HG03159 (cell line): Measurements from ENCODE around the gene CIAO2A.
A peak's percentile ranks its signal among the peaks of the same experiment; 100 is the strongest.
"Not testable (repeated sequence)": the region's sequence is repeated elsewhere in the genome, so short reads cannot be mapped to it uniquely, and the experiment has no call there.

Experiments
- ATAC-seq: cut with Tn5 transposase; IDR thresholded peaks from one replicate; pipeline ENCODE4 v1.9.1; 2021; ENCODE audit warnings: mild to moderate bottlenecking, moderate library complexity; ENCODE audit not compliant: unreplicated experiment

Gene CIAO2A, protein sequence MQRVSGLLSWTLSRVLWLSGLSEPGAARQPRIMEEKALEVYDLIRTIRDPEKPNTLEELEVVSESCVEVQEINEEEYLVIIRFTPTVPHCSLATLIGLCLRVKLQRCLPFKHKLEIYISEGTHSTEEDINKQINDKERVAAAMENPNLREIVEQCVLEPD

DNA sequence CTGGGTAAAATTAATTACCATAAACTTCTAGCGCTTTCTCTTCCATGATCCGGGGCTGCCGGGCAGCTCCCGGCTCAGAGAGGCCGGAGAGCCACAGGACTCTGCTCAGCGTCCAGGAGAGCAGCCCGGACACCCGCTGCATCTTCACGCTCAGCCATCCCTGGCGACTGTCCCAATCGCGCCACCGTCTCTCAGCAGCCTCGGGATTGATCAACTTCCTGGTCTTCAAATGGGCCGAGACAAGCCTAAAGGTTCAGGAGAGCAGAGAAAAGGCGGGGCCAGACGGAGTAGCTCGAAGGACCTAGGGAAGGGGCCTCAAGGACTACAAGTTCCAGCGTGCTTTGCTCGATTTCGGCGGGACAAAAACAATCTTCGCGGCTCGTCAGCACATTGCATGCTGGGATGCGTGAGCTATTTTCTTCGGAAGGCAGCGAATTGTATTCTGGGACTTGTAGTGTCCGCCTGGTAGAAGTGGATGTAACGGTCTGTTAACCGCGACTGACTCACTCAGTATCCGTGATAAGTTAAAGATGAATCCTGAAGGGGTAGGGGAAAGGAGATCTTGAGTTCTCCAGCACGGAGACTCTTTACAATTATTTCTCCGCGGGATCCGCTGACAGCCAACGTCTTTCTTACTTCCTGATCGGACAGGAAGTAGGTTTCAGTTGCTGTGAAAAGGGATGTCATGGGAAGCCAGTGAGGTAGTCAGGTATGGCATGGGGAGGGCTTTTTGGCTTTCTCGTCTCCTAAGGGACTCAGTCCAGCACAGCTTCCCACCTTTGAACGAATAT, at the start of gene CIAO2A:
Gene CIAO2A, minus strand, starts transcription at position 212 of the 791 bp plus-strand sequence. Its CDS starts 70 bp downstream, at position 142.
- peak; percentile 61 for ATAC-seq

DNA sequence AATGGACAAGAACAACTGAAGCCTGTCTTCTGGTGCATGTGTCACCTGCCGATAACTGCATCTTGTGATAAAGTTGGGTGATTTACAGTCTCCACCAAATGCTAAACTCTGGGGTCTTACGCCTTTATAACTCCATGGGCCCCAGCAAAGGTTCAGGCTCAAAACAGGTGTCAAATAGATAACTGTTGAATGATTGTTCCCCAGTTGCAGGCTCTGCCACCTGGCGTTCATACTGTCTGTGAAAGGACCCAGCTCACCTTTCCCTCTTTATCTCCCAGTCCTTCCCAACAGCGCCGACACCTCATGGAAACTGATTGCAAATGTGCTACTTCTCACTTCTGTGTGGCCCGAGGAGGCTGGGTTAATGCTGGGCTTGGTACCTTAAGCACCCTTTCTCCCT, 49.6 kb upstream of the CIAO2A start:
- no peak for ATAC-seq

DNA sequence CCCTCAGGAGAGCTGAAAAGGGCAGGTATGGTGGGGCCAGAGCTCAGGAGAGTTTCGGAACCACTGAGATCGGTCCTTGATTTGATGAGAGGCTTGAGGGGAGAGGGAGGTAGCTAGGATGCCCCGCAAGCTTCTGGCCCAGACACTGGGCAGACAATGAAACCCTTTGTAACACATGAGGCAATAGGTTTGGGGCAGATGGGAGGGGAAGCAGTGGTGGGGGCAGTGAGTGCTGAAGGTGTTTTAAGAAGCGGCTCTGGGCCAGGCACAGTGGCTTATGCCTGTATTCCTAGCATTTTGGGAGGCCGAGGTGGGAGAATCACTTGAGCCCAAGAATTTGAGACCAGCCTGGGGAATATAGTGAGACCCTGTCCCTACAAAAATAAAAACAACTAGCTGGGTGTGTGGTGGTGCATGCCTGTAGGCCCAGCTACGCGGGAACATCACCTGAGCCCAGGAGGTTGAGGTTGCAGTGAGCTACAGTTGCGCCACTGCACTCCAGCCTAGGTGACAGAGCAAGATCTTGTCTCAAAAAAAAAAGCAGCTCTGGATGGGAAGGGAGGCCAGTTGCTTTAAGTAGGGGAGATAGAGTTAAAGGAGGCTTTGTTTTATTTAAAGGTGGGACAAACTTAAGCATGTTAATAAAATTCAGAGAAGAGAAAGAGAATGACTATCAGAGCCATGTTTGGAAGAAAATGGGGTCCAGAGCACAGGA, 48.3 kb upstream of the CIAO2A start:
- ATAC-seq = no peak

DNA sequence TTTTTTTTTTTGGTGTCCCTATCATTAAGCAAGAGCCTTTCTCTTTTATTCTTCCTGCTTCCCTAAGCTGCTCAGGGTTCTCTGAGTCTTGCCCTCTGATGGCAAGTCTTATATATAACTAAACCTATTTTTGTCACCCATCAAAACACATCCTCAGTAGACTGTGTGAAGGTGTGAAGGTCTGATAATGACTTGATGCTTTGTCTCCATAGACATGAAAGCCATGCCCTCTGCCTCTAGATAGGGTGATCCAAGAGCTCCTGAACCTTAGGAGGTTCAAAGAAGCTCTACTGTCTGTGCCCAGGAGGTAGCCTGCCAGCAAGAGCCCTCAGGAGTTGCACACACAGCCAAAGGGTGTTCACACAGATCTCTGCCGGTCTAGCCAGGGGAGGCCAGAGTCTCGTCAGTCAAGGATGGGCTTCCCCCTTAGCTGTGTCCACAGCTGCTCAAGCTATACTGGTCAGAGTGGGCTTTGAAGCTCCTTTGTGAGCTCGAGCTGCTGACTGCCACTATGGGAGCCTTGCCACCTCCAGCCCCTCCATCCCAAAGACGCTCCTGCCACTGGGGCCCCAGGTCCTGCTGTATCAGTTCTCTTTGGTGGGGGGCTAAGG, 44.8 kb upstream of the CIAO2A start:
- ATAC-seq = no peak

DNA sequence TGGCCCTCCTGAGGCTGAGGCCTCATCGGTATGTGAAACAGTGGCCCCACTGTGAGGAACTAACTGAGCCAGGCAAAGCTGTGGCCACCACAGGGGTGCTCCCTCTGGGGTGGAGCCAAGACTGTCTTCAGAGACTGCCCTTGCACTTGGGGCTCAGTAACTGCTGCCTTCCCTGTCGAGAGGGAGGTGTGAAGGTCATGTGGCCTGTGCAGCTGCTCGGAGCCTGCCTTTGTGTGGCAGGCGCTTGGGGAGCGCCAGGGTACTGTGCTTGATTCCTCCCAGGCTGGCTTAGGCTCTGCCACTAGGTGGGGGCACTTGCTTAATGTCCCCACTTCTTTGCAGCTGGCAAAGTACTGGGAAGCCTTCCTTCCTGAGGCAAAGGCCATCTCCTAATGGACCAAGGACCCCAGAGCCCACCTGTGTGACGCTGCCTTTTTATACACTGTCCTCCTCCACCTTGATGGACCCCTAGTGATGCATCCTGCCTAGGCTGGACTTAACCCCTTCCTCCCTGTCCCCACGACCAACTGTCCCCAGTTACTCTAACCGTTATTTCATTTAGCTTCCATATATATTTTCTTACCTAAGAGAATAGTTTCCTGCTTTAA, 43.7 kb upstream of the CIAO2A start:
- no peak for ATAC-seq

DNA sequence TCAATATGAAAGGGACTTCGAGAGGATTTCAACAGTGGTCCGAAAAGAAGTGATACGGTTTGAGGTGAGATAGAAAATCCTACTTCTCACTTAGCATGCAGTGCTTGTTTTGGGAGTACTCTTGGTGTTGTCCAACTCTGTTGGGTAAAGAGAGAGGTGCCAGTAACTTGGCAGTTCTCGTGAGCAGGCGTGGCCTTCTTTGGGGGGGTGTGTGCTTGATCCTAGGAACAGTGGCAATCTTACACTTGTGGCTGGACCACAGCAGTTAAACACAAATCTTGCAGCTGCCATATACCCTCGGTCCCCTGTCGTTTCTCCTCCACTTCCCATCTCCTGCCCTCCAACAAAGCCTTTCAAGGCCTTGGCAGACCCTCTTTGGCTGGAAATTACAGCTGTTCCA, 42.7 kb upstream of the CIAO2A start:
- ATAC-seq = no peak

DNA sequence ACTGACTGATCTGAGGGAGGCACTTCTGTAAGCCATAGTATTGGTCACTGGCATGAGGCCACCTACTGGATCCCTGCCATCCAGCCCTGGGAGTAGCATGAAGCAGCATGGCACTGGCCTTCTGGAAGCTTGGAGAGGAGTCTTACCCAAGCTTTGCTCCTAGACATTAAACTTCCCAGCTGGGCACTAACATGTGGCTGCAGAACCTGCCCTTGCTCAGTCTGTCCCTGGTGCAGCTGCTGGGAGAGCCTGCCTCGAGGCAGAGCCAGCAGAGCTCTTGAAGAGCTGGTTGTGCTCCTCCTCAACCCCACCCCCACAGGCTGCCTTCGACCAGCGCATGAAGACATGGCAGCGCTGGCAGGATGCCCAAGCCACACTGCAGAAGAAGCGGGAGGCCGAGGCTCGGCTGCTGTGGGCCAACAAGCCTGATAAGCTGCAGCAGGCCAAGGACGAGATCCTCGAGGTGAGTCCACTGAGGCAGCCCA, 40.7 kb upstream of the CIAO2A start:
- ATAC-seq = no peak

DNA sequence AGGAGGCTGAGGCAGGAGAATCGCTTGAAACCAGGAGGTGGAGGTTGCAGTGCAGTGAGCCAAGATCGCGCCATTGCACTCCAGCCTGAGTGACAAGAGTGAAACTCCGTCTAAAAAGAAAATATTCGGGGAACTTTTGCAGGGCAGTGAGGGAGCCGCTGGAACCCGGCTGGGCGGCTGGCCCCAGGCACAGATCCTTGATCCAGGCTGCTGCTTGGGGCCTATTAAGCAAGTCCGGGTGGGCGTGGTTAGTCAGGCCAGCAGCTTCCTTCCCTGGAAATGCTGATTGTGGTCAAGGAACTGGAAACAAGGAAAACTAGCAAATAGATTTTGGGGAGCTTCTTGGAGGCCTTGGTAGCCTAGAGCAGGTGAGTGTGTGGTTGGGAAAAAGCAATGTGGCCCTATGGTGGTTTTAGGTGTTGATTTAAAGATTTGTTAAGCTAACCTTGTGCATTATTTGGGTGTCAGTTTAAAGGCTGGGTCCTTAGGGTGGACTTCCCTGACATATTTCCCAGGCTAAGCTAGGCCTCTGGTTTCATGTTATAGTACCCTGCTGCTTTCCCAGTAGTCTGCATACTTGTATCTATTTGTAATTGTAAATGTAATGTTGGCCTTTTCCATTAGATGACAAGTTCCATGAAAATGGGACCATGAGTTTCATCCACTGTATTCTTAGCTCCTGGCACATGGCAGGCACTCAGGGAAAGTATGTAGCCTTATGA, 40.1 kb upstream of the CIAO2A start:
- ATAC-seq = no peak

DNA sequence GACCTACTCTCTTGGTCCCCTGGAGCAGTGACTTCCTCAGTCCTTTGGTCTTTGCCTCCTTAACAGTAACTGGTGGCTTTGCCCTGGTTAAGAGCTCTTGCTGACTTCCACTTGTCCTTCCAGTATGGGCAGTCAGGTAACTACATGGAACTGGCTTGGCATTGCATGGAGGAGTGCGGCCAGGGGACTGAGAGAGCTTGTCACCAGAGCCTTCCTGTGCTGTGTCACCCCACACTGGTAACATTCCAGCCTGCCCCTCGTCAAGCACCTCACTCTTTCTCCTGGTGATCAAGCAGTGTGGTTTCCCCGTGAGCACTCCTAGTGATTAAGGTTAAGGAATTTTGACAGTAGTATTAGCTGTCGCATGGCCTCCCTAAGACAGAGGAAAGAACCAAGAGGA, 38.6 kb upstream of the CIAO2A start:
- ATAC-seq = no peak

DNA sequence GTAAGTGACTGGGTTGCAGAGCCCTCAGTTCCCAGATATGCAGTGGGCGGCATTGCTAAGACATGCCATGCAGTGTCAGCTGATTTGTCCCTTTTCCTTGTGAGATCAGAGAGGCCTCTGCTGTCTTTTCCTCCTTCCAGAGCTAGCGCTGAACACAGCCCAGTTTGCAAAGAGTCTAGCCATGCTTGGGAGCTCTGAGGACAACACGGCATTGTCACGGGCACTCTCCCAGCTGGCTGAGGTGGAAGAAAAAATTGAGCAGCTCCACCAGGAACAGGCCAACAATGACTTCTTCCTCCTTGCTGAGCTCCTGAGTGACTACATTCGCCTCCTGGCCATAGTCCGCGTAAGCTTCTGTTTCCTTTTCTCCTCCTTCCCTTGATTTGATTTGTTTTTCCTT, 37.9 kb upstream of the CIAO2A start:
- no peak for ATAC-seq

DNA sequence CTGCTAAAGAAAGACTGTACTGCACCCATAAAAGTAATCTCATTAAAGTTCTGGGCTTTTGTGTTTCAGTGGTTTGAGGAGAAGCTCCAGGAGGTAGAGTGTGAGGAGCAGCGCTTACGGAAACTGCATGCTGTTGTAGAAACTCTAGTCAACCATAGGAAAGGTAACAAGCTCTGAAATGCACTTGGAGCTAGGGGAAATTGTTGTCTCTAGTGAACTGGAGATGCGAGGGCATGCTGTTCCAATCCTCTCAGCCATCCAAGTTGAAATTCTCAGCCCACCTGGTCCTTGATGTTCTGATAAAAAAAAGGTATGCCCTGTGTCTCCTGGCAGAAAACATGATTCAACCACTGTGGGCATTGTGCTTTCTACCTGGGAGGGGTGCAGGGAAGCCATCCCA, 36.5 kb upstream of the CIAO2A start:
- no peak for ATAC-seq

DNA sequence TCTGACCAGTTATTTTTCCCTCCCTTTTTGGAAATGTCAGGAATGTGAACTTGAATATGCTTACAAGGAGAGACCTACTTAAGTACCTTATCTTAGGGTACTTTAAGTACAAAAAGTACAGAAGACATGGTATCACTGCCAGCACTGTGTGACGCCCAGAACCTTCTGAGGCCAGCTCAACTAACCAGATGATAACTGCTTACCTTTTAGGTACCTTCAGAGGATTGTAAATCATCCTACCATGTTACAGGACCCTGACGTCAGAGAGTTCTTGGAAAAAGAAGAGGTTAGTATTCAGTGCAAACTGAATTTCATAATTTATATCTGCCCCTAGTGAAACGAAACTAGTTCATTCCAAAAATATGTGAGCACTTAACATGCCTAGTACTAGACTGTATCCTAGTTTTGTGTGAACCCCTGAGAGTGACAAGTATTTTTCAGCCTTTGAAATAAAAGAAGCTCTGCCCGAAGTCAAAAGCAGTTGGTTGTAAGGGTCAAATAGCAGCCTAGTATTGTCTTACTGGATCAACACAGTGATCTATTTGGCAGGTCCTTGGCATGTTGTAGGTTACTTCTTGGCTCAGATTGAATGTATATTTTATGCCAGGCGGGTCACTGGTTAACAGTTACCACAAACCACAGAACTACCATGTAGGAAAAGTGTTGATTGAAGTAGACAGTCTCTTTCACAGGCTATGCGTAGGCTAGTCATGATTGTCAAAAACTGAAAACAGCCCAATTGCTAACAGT, 34.1 kb upstream of the CIAO2A start:
- no peak for ATAC-seq

DNA sequence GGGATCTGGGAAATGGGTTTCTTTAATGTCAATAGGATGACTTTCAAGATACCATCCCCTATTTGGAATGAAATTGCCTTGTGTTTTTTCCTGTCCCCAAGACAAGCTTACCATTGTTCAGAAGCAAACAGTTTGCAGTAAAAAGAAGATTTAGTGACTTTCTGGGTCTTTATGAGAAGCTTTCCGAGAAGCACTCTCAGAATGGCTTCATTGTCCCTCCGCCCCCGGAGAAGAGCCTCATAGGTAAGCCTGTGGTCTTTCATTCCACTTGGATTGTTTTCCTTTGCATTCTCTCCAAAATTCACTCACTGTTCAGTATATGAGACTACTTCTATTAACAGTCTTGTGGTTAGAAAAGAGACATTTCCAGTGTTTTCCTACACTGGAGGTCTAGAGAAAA, 32.3 kb upstream of the CIAO2A start:
- ATAC-seq = no peak

DNA sequence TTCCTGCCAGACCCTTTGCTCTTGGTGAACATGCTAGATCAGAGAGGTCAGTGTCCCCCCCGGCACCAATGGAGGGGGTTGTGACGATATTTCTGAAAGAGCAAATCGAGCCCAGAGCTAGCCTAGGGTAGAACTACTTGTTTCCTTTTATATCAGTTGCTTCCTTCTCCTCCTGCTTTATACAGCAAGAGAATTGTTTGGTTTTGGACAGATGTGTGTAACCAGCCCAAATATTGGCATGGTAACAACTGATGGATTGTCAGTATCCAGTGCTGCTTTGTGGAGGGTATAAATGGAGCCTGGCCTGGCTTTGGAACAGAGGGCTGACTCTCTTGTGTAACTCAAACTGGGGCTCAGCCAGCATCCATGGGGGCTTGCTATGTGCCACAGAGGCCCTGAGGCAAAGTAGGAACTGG, 29.3 kb upstream of the CIAO2A start:
- no peak for ATAC-seq

DNA sequence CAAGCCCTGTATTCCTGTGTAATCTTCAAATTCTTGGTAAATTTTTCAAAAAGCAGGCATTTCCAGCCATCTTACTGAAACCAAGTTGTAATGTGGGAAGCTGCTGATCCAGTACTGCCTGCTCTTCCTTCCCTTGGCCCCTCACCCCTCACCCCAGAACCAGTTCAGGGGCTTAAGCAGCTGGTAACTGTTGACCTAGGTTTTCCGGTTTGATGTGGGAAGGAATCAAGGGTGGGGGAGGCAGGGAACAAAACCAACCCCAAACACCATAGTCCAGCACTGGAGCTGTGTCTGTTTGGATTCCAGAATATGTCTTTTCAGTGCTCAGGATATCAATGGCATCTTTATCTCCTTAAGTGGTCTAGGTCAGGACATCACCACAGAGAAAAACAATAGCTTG, 28.8 kb upstream of the CIAO2A start:
- ATAC-seq = no peak

DNA sequence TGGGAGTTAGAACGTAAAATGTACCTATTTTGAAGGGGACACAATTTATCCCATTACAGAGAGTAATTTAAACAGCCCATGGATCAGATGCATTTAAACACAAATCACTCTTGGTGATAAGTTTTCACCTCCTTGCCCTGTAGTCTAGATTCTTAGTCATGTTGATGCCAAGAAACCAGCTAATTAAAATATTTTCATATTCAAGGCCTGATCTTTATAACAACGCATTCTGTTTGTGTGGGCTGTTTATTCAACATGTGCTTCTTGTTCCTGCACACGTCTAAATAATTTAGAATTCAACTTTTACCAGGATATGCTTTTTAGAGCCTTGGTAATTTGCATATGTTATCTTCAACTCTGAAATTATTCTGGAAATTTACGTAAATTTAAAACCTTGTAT, 28.0 kb upstream of the CIAO2A start:
- ATAC-seq = no peak

DNA sequence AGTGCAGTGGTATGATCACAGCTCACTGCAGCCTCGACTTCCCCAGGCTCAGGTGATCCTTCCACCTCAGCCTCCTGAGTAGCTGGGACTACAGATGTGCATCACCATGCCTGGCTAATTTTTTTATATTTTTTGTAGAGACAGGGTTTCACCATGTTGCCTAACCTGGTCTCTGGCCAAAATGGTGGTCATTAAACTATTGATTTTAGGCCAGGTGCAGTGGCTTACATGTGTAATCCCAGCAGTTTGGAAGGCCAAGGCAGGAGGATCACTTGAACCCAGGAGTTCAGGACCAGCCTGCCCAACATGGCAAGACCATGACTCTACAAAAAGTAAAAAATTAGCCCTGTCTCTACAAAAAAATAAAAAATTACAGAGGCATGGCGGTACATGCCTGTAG, 26.7 kb upstream of the CIAO2A start:
- ATAC-seq = not testable (repeated sequence)

DNA sequence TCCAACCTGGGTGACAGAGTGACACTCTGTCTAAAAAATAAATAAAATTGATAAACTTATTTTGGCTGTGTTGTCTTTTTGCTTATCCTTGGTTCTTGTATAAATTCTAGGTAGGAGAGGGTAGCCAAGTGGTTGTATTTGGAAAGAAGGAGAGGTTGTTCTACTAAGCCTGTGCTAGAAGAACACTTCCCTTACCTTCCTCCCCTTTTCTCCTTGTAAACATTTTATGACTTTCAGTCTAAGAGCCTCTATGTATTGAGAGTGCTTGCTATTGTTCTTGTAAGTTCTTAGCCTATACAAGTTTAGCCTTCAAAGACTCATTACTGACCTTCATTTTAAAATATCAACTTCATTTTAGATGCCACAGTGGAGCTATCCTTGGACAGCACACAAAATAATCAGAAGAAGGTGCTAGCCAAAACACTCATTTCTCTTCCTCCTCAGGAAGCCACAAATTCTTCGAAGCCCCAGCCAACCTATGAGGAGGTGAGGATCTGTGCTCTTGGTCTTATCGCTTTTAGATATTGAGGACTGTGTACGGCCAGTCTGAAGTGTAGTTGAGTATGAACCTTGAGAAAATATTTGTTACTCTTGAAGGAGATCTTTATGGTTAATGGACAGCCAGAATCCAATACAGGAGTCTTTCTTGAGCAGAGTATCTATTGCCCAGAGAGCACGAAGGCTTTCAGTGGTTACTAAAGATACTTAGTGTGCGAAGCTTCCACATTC, 24.3 kb upstream of the CIAO2A start:
- ATAC-seq = no peak

DNA sequence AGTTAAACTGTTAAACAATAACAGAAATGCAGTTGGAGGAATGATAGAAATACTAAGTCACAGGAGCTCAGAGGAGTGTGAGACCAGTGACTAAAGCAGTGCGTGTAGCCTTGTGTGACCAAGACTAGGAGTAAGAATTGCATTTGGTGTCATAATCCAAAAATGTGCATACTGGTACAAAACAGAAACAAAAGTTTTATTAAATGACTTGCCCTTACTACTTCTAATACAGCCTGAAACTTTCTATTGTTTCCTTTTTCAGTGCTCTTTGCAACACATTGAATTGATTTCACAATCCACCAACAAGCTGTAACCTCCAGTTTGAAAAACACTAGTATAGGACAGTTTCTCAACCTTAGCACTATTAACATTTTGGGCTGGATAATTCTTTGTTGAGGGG, 19.3 kb upstream of the CIAO2A start:
- ATAC-seq = no peak
